OCI-LY3 (cell line): ENCODE data around the gene RAI1.

Source experiments
- H2AFZ ChIP-seq: fragments of 200-600, 300-600 bp; shearing (Covaris generic); 2 replicates; pipeline ENCODE4 v1.6.0; 2014; ENCODE audit warnings: antibody characterized with exemption, low read depth, low read length
- H3K27ac ChIP-seq: fragments of 200-600, 300-600 bp; sonication (generic); 2 replicates; pipeline ENCODE4 v1.5.1; 2014; ENCODE audit warnings: mild to moderate bottlenecking, low read length, moderate library complexity, mixed read lengths
- H3K27me3 ChIP-seq: fragments of 200-600, 300-600 bp; sonication (generic); 2 replicates; pipeline ENCODE4 v1.6.1; 2014; ENCODE audit warnings: low read depth, low read length, mixed read lengths
- H3K36me3 ChIP-seq: fragments of 200-600, 300-600 bp; sonication (generic); replicated peaks from 2 replicates; pipeline ENCODE3; 2014; ENCODE audit warnings: low read depth, low read length, mixed read lengths
- H3K4me1 ChIP-seq: fragments of 300-600, 200-600 bp; sonication (generic); 2 replicates; pipeline ENCODE4 v1.6.1; 2014; ENCODE audit warnings: low read length, mixed read lengths
- H3K4me2 ChIP-seq: fragments of 200-600, 300-600 bp; sonication (generic); 2 replicates; pipeline ENCODE4 v1.6.1; 2014; ENCODE audit warnings: low read length, mixed read lengths
- H3K4me3 ChIP-seq: fragments of 300-600, 200-600 bp; sonication (generic); 2 replicates; pipeline ENCODE4 v1.5.1; 2014; ENCODE audit warnings: antibody characterized with exemption, mild to moderate bottlenecking, low read length, moderate library complexity
- H3K79me2 ChIP-seq: fragments of 300-600, 200-600 bp; shearing (Covaris generic); 2 replicates; pipeline ENCODE4 v1.6.1; 2014; ENCODE audit warnings: mild to moderate bottlenecking, low read length, mixed read lengths
- H3K9ac ChIP-seq: fragments of 300-600, 200-600 bp; shearing (Covaris generic); 2 replicates; pipeline ENCODE4 v1.6.0; 2014; ENCODE audit warnings: mild to moderate bottlenecking, low read length, moderate library complexity
- H3K9me3 ChIP-seq: fragments of 200-600, 300-600 bp; shearing (Covaris generic); 2 replicates; pipeline ENCODE4 v1.6.1; 2014; ENCODE audit warnings: low read length, mixed read lengths; ENCODE audit not compliant: insufficient read depth
- H4K20me1 ChIP-seq: fragments of 200-600, 300-600 bp; sonication (generic); 2 replicates; pipeline ENCODE4 v1.6.1; 2016; ENCODE audit warnings: low read length, mixed read lengths; ENCODE audit not compliant: insufficient read depth
- CTCF ChIP-seq: fragments of 200-600, 300-600 bp; sonication (generic); IDR thresholded peaks from 2 replicates; pipeline ENCODE4 v1.5.1; 2014; ENCODE audit warnings: antibody characterized with exemption, low read length, low read depth
- EZH2phosphoT487 ChIP-seq: fragments of 200-600 bp; shearing (Covaris generic); IDR thresholded peaks from 2 replicates; pipeline ENCODE4 v1.6.1; 2018; ENCODE audit warnings: antibody characterized with exemption, mixed run types, low read depth

The RAI1 gene

GRCh38 chr17:17667231-17667630, 14.0 kb upstream of the RAI1 start:
- Histone ChIP-seq H3K9me3 (no peaks in the 10 kb centered on the region), H3K36me3 (no peaks in the 10 kb centered on the region), H4K20me1 (no peaks in the 10 kb centered on the region), H2AFZ (no peak overlapping the region), H3K27ac (no peak overlapping the region), H3K4me3 (no peak overlapping the region), H3K9ac (no peak overlapping the region), H3K4me1 (peaks cover 25% of the 10 kb centered on the region), H3K27me3 (no peaks in the 10 kb centered on the region), H3K4me2 (no peak overlapping the region), H3K79me2 (no peaks in the 10 kb centered on the region)
- TF ChIP-seq EZH2phosphoT487 (no peak), CTCF (no peak)

GRCh38 chr17:17667947-17668346, 13.3 kb upstream of the RAI1 start:
- Histone ChIP-seq H3K4me2 (no peak overlapping the region), H4K20me1 (no peaks in the 10 kb centered on the region), H3K27ac (no peak overlapping the region), H3K79me2 (no peaks in the 10 kb centered on the region), H3K9ac (no peak overlapping the region), H3K9me3 (no peaks in the 10 kb centered on the region), H3K4me3 (no peak overlapping the region), H3K36me3 (no peaks in the 10 kb centered on the region), H2AFZ (no peak overlapping the region), H3K4me1 (peaks cover 25% of the 10 kb centered on the region), H3K27me3 (no peaks in the 10 kb centered on the region)
- no peak for TF ChIP-seq CTCF
- no peak for TF ChIP-seq EZH2phosphoT487

GRCh38 chr17:17668358-17668757, 12.9 kb upstream of the RAI1 start:
- no peak overlapping the region for H3K9ac ChIP-seq
- H3K36me3 ChIP-seq: no peaks in the 10 kb centered on the region
- no peaks in the 10 kb centered on the region for H3K79me2 ChIP-seq
- no peak for TF ChIP-seq EZH2phosphoT487
- TF ChIP-seq CTCF: no peak
- no peaks in the 10 kb centered on the region for H3K27me3 ChIP-seq
- H3K4me3 ChIP-seq: no peak overlapping the region
- H4K20me1 ChIP-seq: no peaks in the 10 kb centered on the region
- no peaks in the 10 kb centered on the region for H3K9me3 ChIP-seq
- H2AFZ ChIP-seq: no peak overlapping the region
- H3K4me2 ChIP-seq: no peak overlapping the region
- peaks cover 21% of the 10 kb centered on the region for H3K4me1 ChIP-seq
- no peak overlapping the region for H3K27ac ChIP-seq

GRCh38 chr17:17668775-17669579, 12.3 kb upstream of the RAI1 start:
- Histone ChIP-seq H3K9me3 (no peaks in the 10 kb centered on the region), H3K27me3 (no peaks in the 10 kb centered on the region), H3K36me3 (no peaks in the 10 kb centered on the region), H3K27ac (no peak overlapping the region), H3K4me2 (no peak overlapping the region), H3K4me1 (peaks cover 15% of the 10 kb centered on the region), H3K4me3 (no peak overlapping the region), H3K79me2 (no peaks in the 10 kb centered on the region), H2AFZ (no peak overlapping the region), H3K9ac (no peak overlapping the region), H4K20me1 (no peaks in the 10 kb centered on the region)
- TF ChIP-seq EZH2phosphoT487 (no peak), CTCF (no peak)
